GM12875 (cell line): Measurements from ENCODE around the gene NOC2L.

Experiments
- H3K4me3 ChIP-seq: one replicate; pipeline ENCODE4 v1.5.1; 2011; ENCODE audit warnings: low read depth, low read length, control low read depth
- TF ChIP-seq, protein P1 (sequence below): IDR thresholded peaks from 2 replicates; pipeline ENCODE4 v1.5.1; 2011; ENCODE audit warnings: low read depth, mild to moderate bottlenecking, control low read depth, inconsistent platforms, low read length, moderate library complexity, borderline replicate concordance; ENCODE audit not compliant: insufficient read depth

The NOC2L gene

DNA sequence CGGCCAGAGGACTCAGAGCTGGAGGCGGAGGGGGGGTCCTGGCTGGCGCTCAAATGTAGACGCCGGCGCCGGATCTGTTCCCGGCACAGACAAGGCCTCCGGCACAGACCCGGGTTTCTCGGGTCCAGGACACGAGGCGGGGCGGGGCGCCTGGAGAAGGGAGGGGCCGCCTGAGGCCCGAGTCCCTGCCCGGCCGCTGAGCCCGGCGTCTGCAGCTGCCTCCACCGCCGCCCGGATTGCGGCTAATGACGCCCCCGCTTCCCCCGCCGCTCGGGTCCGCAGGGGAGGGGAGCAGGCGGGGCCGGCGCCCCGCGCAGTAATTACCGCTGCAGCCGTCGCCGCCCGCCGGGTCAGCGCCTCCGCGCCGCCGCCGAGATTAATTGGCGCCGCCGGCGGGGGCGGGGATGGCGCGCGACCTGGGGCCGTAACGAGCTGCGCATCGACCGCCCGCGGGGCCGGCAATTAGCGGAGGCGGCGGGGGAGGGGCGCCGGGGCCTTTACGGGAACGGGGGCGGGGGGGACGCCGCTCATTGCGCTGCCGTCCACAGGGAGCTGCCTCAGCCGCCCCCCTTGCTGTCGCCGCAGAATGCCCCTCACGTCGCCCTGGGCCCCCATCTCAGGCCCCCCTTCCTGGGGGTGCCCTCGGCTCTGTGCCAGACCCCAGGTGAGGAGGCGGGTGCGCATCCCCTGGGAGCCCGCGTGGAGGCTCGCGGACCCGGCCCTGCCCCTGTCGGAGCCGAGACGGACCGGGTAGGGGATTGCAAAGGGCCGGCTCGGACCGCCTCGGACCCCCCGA, 17.3 kb downstream of the NOC2L start:
- TF ChIP-seq, protein P1, sequence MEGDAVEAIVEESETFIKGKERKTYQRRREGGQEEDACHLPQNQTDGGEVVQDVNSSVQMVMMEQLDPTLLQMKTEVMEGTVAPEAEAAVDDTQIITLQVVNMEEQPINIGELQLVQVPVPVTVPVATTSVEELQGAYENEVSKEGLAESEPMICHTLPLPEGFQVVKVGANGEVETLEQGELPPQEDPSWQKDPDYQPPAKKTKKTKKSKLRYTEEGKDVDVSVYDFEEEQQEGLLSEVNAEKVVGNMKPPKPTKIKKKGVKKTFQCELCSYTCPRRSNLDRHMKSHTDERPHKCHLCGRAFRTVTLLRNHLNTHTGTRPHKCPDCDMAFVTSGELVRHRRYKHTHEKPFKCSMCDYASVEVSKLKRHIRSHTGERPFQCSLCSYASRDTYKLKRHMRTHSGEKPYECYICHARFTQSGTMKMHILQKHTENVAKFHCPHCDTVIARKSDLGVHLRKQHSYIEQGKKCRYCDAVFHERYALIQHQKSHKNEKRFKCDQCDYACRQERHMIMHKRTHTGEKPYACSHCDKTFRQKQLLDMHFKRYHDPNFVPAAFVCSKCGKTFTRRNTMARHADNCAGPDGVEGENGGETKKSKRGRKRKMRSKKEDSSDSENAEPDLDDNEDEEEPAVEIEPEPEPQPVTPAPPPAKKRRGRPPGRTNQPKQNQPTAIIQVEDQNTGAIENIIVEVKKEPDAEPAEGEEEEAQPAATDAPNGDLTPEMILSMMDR, result no peak
- no peak overlapping the region for H3K4me3 ChIP-seq

DNA sequence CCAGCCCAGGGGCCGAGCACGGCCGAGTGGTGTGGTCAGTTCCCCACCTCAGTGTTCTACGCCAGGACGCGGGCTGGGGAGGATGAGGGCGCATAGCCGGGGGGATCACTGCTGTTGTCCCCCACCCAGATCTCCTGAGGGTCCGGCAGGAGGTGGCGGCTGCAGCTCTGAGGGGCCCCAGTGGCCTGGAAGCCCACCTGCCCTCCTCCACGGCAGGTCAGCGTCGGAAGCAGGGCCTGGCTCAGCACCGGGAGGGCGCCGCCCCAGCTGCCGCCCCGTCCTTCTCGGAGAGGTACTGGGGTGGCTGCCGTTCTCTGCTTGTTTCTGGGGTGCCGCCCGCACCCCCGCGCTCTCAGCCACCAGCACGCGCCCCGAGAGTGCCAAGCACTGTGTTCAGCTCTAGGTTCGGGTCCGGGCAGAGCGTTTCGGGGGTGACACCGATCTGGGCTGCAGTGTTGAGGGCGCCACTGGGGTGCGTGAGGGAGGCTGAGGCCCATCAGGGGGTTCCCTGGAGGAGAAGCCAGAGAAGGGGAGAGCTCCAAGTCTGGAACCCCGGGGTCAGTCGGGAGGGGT, 18.0 kb downstream of the NOC2L start:
- TF ChIP-seq, protein P1, result no peak
- no peak overlapping the region for H3K4me3 ChIP-seq

DNA sequence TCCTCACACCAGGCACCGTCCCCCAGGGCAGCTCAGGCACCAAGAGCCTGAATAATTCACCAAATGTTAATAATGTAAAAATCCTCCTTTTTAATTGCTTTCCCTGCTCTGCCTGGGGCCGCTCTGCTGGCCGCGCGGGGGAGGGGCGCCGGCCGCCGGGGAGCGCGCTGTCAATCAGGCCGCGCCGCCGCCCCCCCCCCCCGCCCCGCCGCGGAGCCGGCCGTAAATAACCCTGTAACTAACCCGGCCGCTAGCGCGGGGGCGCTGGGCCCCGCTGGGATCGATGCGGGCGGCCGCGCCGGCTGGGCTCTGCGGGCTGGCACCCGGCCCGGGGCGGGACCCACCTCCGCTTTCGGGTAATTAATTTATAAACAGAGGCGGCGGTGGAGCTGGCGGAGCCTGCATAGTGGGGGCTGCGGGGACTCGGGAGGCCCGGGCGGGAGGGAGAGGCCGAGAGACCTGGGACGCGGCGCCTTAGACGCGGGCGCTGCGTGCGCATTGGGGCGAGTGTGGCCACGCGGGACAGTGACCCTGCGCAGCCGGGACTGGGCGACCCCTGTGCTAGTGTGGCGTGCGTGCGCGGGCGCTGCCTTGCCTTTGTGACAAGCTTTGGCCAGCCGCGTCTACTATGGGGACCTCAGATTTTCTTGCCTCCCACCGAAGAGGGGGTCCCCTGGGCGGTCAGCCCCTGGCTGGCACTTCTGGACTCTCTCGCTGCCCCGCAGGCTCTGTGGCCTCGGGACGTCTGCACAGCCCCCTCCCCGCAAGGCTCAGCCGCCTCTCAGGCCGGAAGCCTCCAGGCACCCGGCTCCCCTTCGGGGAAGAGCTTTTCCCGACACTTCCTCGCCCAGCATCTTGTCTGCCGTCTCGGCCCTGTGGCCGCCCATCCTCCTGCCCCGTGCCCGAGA, 18.7 kb downstream of the NOC2L start:
- TF ChIP-seq, protein P1, result no peak
- H3K4me3 ChIP-seq, result no peak overlapping the region

DNA sequence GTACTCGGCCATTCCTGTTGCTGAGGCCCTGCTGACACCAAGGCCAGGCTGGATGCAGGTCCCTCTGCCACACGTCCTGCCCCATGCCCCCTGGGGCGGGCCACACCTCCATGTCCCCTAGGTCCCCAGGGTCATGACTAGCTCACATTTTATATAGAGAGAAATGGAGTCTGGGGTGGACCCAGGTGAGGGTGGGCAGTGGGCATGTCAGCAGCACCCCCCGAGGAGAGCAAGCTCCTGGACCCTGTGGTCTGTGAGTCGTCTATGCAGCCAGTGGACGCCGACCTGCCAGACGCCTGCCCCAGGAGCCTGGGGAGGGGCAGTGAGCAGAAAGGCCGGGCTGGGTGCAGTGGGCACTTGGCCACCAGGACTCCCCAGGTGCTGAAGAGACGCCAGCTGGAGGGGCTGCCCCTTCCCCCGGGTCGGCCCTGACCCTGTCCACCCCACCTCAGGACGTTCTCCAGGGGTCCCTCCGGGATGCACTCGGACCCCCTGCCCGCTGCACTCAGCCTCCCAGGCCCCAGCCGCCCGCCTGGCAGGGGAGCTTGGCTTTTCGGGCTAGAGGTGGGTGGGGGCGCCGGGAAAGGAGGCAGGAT, 19.4 kb downstream of the NOC2L start:
- TF ChIP-seq, protein P1, result no peak
- no peak overlapping the region for H3K4me3 ChIP-seq

DNA sequence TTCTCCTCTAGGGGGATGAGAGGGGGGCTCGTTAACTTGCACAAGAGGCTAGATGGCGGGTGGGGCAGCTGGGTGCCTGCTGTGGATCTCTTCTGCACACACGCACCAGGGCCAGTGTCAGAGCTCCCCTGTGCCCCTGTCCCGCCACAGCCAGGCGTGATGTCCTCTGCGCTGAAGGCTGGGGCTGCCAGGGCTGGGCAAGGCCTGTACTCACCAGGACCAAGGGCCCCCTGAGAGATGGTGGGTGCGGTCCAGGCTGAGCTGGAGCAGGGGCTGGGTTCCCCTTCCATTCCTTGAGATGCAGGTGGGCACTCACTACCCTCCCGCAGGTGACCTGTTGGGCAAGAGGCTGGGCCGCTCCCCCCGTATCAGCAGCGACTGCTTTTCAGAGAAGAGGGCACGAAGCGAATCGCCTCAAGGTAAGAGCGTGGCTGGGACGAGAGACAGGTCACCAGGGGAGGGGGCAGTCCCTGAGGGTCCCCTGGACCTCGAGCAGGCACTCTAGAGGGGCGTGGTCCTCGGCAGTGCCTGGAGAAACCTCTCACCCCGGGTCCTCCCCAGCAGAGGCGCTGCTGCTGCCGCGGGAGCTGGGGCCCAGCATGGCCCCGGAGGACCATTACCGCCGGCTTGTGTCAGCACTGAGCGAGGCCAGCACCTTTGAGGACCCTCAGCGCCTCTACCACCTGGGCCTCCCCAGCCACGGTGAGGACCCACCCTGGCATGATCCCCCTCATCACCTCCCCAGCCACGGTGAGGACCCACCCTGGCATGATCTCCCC, 20.2 kb downstream of the NOC2L start:
- H3K4me3 ChIP-seq, result no peak overlapping the region
- TF ChIP-seq, protein P1, result no peak

DNA sequence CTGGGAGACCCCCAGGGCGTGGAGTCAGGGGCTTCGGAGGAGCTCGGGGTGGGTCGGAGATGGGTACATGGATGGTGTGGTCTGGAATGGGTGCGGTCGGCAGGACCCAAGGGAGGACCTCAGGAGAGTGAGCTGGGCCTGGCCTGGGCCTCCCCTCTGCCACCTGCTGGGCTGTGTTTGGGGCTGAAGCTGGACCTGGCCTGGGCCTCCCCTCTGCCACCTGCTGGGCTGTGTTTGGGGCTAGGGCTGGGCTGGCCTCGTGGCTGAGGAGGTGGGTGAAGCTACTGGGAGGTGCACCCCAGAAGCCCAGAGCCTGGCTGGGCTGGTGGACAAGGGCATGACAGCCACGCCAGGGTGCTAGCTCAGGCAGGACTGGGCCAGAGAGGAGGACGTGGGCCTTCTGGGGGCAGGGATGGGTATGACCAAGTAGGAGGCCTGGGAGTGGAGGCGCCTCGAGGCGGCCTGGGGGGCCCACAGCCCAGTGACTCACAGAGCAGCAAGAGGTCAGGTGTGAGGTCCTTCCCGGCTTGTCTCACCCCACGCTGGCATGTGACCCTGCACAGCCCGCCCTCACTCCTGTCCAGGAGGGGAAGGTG, 20.9 kb downstream of the NOC2L start:
- TF ChIP-seq, protein P1, result peak; percentile 28

More for the DNA sequence above, 20.9 kb downstream of the NOC2L start:
- no peak overlapping the region for H3K4me3 ChIP-seq
